Right lobe of liver (tissue), 4 donors: ENCODE measurements around the gene FLNB.

ENCODE experiments used
- POLR2A ChIP-seq: fragments of 450-650 bp; IDR thresholded peaks from one replicate; pipeline ENCODE4 v1.6.1; 2017; ENCODE audit warnings: antibody characterized with exemption, mild to moderate bottlenecking
- TF ChIP-seq, protein P1 (sequence below), 4 donors: fragments of 200-600 bp in 3 of 4; fragments of 450-650 bp in 1 of 4; IDR thresholded peaks; one replicate each; pipeline versions ENCODE4 v1.5.1 to v1.8.0; 2016 to 2022; ENCODE audit warnings: antibody characterized with exemption in 4 of 4, mild to moderate bottlenecking in 2 of 4
- donor health status: DM: no; HTN: no; CAD: no.
- donor health status: DM: no; HTN: no; CAD: no.
- donor health status: DM: no; HTN: yes; CAD: no.

DNA sequence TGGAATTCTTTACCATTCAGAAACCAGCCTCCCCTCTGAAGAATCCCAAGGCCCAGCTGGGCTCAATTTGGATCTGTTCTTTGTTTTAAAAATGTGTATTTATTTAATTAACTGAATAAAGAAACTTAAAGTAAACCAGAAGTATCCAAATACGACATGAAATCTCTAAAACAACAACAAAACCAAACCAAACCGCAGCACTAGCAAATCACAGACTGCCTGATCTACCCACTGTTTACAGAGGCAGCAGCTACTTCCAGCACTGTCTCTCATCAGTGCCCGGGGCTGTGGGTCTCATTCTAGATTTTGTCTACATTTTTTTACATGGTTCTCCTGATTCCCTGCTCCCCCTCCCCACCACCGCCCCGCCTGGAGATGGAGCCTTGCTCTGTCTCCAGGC lies 2.3 kb downstream of the FLNB start:
- TF ChIP-seq, protein P1, sequence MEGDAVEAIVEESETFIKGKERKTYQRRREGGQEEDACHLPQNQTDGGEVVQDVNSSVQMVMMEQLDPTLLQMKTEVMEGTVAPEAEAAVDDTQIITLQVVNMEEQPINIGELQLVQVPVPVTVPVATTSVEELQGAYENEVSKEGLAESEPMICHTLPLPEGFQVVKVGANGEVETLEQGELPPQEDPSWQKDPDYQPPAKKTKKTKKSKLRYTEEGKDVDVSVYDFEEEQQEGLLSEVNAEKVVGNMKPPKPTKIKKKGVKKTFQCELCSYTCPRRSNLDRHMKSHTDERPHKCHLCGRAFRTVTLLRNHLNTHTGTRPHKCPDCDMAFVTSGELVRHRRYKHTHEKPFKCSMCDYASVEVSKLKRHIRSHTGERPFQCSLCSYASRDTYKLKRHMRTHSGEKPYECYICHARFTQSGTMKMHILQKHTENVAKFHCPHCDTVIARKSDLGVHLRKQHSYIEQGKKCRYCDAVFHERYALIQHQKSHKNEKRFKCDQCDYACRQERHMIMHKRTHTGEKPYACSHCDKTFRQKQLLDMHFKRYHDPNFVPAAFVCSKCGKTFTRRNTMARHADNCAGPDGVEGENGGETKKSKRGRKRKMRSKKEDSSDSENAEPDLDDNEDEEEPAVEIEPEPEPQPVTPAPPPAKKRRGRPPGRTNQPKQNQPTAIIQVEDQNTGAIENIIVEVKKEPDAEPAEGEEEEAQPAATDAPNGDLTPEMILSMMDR (IDR thresholded peaks at IDR 0.05) = no peak
- no peak for TF ChIP-seq POLR2A
